ENCODE results near the gene TJP3. TPM values are rescaled to one million over a fixed set of nuclear protein-coding genes. Genes with fewer than 3 reads are reported as not detected.

TJP3 gene
- total and polyA plus RNA-seq, 2 donors, result 1.4 to 3.3 TPM

- Histone ChIP-seq H3K9me3 (ENCODE audit: control insufficient read depth in 2 of 2, insufficient read depth in 1 of 2, low read length in 1 of 2) (peaks cover 0 to under 1% of the 10 kb centered on the region in 2 donors), H3K27ac (ENCODE audit: low read depth in 1 of 2, low read length in 1 of 2) (no peak overlapping the region), H3K36me3 (ENCODE audit: control insufficient read depth in 2 of 2, insufficient read depth in 2 of 2, low read length in 1 of 2) (peaks cover 0 to 2% of the 10 kb centered on the region in 2 donors), H3K4me1 (ENCODE audit: control insufficient read depth in 2 of 2, insufficient read depth in 2 of 2, low read length in 2 of 2) (no peaks in the 10 kb centered on the region), H3K27me3 (ENCODE audit: control insufficient read depth in 2 of 2, insufficient read depth in 1 of 2, low read length in 1 of 2) (no peaks in the 10 kb centered on the region), H3K4me3 (ENCODE audit: low read length in 2 of 2) (no peak overlapping the region)
- WGBS, result 97% methylated on average over 3 of the region's 3 CpGs
- no peak for DNase-seq (ENCODE audit: low read depth in 6 of 9, low spot score in 9 of 9)
Observed at GRCh38 chr19:3678188-3678587, 30.0 kb upstream of the TJP3 start.

GRCh38 chr19:3679138-3679537 lies 29.0 kb upstream of the TJP3 start:
- DNase-seq (ENCODE audit: low read depth in 6 of 9, low spot score in 9 of 9), result no peak
- Histone ChIP-seq H3K27me3 (ENCODE audit: control insufficient read depth in 2 of 2, insufficient read depth in 1 of 2, low read length in 1 of 2) (no peaks in the 10 kb centered on the region), H3K4me1 (ENCODE audit: control insufficient read depth in 2 of 2, insufficient read depth in 2 of 2, low read length in 2 of 2) (peaks cover 0 to 3% of the 10 kb centered on the region in 2 donors), H3K4me3 (ENCODE audit: low read length in 2 of 2) (no peak overlapping the region), H3K36me3 (ENCODE audit: control insufficient read depth in 2 of 2, insufficient read depth in 2 of 2, low read length in 1 of 2) (peaks cover under 1 to 2% of the 10 kb centered on the region in 2 donors), H3K27ac (ENCODE audit: low read depth in 1 of 2, low read length in 1 of 2) (no peak overlapping the region), H3K9me3 (ENCODE audit: control insufficient read depth in 2 of 2, insufficient read depth in 1 of 2, low read length in 1 of 2) (peaks cover 0 to 6% of the 10 kb centered on the region in 2 donors)
- 96% methylated on average over 12 of the region's 12 CpGs for WGBS

- Histone ChIP-seq H3K9me3 (ENCODE audit: control insufficient read depth in 2 of 2, insufficient read depth in 1 of 2, low read length in 1 of 2) (peaks cover 0 to 11% of the 10 kb centered on the region in 2 donors), H3K4me1 (ENCODE audit: control insufficient read depth in 2 of 2, insufficient read depth in 2 of 2, low read length in 2 of 2) (peaks cover 0 to 3% of the 10 kb centered on the region in 2 donors), H3K36me3 (ENCODE audit: control insufficient read depth in 2 of 2, insufficient read depth in 2 of 2, low read length in 1 of 2) (peaks cover 2 to 5% of the 10 kb centered on the region in 2 donors), H3K4me3 (ENCODE audit: low read length in 2 of 2) (no peak overlapping the region), H3K27ac (ENCODE audit: low read depth in 1 of 2, low read length in 1 of 2) (no peak overlapping the region), H3K27me3 (ENCODE audit: control insufficient read depth in 2 of 2, insufficient read depth in 1 of 2, low read length in 1 of 2) (no peaks in the 10 kb centered on the region)
- no peak for DNase-seq (ENCODE audit: low read depth in 6 of 9, low spot score in 9 of 9)
- WGBS, result 97% methylated on average over 13 of the region's 13 CpGs
Observed at GRCh38 chr19:3679581-3679980, 28.6 kb upstream of the TJP3 start.

- DNase-seq (ENCODE audit: low read depth in 6 of 9, low spot score in 9 of 9), result no peak
- Histone ChIP-seq H3K27me3 (ENCODE audit: control insufficient read depth in 2 of 2, insufficient read depth in 1 of 2, low read length in 1 of 2) (no peaks in the 10 kb centered on the region), H3K9me3 (ENCODE audit: control insufficient read depth in 2 of 2, insufficient read depth in 1 of 2, low read length in 1 of 2) (peaks cover 0 to 12% of the 10 kb centered on the region in 2 donors), H3K4me3 (ENCODE audit: low read length in 2 of 2) (no peak overlapping the region), H3K27ac (ENCODE audit: low read depth in 1 of 2, low read length in 1 of 2) (no peak overlapping the region), H3K4me1 (ENCODE audit: control insufficient read depth in 2 of 2, insufficient read depth in 2 of 2, low read length in 2 of 2) (peaks cover 0 to 3% of the 10 kb centered on the region in 2 donors), H3K36me3 (ENCODE audit: control insufficient read depth in 2 of 2, insufficient read depth in 2 of 2, low read length in 1 of 2) (peaks cover 0 to 5% of the 10 kb centered on the region in 2 donors)
- WGBS, result 99% methylated on average over 12 of the region's 12 CpGs
Observed at GRCh38 chr19:3680939-3681338, 27.2 kb upstream of the TJP3 start.

- Histone ChIP-seq H3K27ac (ENCODE audit: low read depth in 1 of 2, low read length in 1 of 2) (no peak overlapping the region), H3K4me3 (ENCODE audit: low read length in 2 of 2) (no peak overlapping the region)
Observed at GRCh38 chr19:3682286-3682685, 25.9 kb upstream of the TJP3 start.

GRCh38 chr19:3682741-3683404 lies 25.3 kb upstream of the TJP3 start:
- no peak overlapping the region for H3K27ac ChIP-seq (ENCODE audit: low read depth in 1 of 2, low read length in 1 of 2)
- no peak overlapping the region for H3K4me3 ChIP-seq (ENCODE audit: low read length in 2 of 2)
- peaks cover 0 to 12% of the 10 kb centered on the region in 2 donors for H3K9me3 ChIP-seq (ENCODE audit: control insufficient read depth in 2 of 2, insufficient read depth in 1 of 2, low read length in 1 of 2)
- H3K4me1 ChIP-seq (ENCODE audit: control insufficient read depth in 2 of 2, insufficient read depth in 2 of 2, low read length in 2 of 2), result peaks cover 6 to 11% of the 10 kb centered on the region in 2 donors
- H3K36me3 ChIP-seq (ENCODE audit: control insufficient read depth in 2 of 2, insufficient read depth in 2 of 2, low read length in 1 of 2), result peaks cover 0 to 5% of the 10 kb centered on the region in 2 donors
- no peak for DNase-seq (ENCODE audit: low read depth in 6 of 9, low spot score in 9 of 9)
- WGBS, result 94% methylated on average over 17 of the region's 17 CpGs
- peaks cover 0 to 3% of the 10 kb centered on the region in 2 donors for H3K27me3 ChIP-seq (ENCODE audit: control insufficient read depth in 2 of 2, insufficient read depth in 1 of 2, low read length in 1 of 2)

More at GRCh38 chr19:3682286-3682685, 25.9 kb upstream of the TJP3 start:
- peaks cover 0 to 5% of the 10 kb centered on the region in 2 donors for H3K36me3 ChIP-seq (ENCODE audit: control insufficient read depth in 2 of 2, insufficient read depth in 2 of 2, low read length in 1 of 2)
- peaks cover 0 to 12% of the 10 kb centered on the region in 2 donors for H3K9me3 ChIP-seq (ENCODE audit: control insufficient read depth in 2 of 2, insufficient read depth in 1 of 2, low read length in 1 of 2)
- 98% methylated on average over 10 of the region's 10 CpGs for WGBS
- H3K4me1 ChIP-seq (ENCODE audit: control insufficient read depth in 2 of 2, insufficient read depth in 2 of 2, low read length in 2 of 2), result peaks cover 0 to 5% of the 10 kb centered on the region in 2 donors
- H3K27me3 ChIP-seq (ENCODE audit: control insufficient read depth in 2 of 2, insufficient read depth in 1 of 2, low read length in 1 of 2), result no peaks in the 10 kb centered on the region
- no peak for DNase-seq (ENCODE audit: low read depth in 6 of 9, low spot score in 9 of 9)

- Histone ChIP-seq H3K4me3 (ENCODE audit: low read length in 2 of 2) (no peak overlapping the region), H3K4me1 (ENCODE audit: control insufficient read depth in 2 of 2, insufficient read depth in 2 of 2, low read length in 2 of 2) (peaks cover 8 to 17% of the 10 kb centered on the region in 2 donors), H3K27ac (ENCODE audit: low read depth in 1 of 2, low read length in 1 of 2) (no peak overlapping the region), H3K27me3 (ENCODE audit: control insufficient read depth in 2 of 2, insufficient read depth in 1 of 2, low read length in 1 of 2) (peaks cover 0 to 10% of the 10 kb centered on the region in 2 donors), H3K9me3 (ENCODE audit: control insufficient read depth in 2 of 2, insufficient read depth in 1 of 2, low read length in 1 of 2) (peaks cover 0 to 15% of the 10 kb centered on the region in 2 donors), H3K36me3 (ENCODE audit: control insufficient read depth in 2 of 2, insufficient read depth in 2 of 2, low read length in 1 of 2) (peaks cover 0 to 5% of the 10 kb centered on the region in 2 donors)
- WGBS, result 68% methylated on average over 26 of the region's 26 CpGs
- DNase-seq (ENCODE audit: low read depth in 6 of 9, low spot score in 9 of 9), result no peak
Observed at GRCh38 chr19:3683405-3684053, 24.7 kb upstream of the TJP3 start.

GRCh38 chr19:3684054-3684816 lies 23.9 kb upstream of the TJP3 start:
- no peak for DNase-seq (ENCODE audit: low read depth in 6 of 9, low spot score in 9 of 9)
- Histone ChIP-seq H3K4me3 (ENCODE audit: low read length in 2 of 2) (no peak overlapping the region), H3K27me3 (ENCODE audit: control insufficient read depth in 2 of 2, insufficient read depth in 1 of 2, low read length in 1 of 2) (peaks cover 0 to 12% of the 10 kb centered on the region in 2 donors), H3K9me3 (ENCODE audit: control insufficient read depth in 2 of 2, insufficient read depth in 1 of 2, low read length in 1 of 2) (peaks cover 0 to 15% of the 10 kb centered on the region in 2 donors), H3K36me3 (ENCODE audit: control insufficient read depth in 2 of 2, insufficient read depth in 2 of 2, low read length in 1 of 2) (peaks cover 0 to 5% of the 10 kb centered on the region in 2 donors), H3K4me1 (ENCODE audit: control insufficient read depth in 2 of 2, insufficient read depth in 2 of 2, low read length in 2 of 2) (peaks cover 8 to 17% of the 10 kb centered on the region in 2 donors), H3K27ac (ENCODE audit: low read depth in 1 of 2, low read length in 1 of 2) (no peak overlapping the region)
- 95% methylated on average over 23 of the region's 23 CpGs for WGBS

All from thymus (tissue), 11 donors.